ENCODE measurements around the gene LRRFIP1.
A peak's percentile ranks its signal among the peaks of the same experiment; 100 is the strongest.

The LRRFIP1 gene

DNA sequence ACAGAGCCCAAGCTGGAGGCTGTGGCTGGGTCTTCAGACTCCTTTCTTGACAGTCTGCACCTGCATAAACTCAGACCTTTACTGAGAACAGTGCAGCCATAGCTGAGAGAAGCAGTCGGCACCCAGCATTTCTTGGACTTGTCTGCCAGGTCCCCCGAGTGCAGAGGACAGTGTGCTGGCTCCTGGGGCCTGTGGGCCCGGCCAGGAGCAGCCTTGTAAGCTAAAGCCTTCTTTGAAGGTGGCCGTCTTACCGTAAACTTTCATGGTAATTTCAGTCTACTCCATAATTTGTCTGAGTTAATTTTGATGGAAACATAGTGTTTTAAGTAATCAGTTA is 70.9 kb downstream of the LRRFIP1 start:
- Histone ChIP-seq H3K9me3 (ENCODE audit: control insufficient read depth, low read depth, low read length) (no peaks in the 10 kb centered on the region), H3K36me3 (ENCODE audit: control insufficient read depth, low read depth, low read length) (no peaks in the 10 kb centered on the region), H3K9ac (ENCODE audit: low read length) (no peak overlapping the region), H3K4me3 (ENCODE audit: low read length) (no peak overlapping the region), H3K27me3 (ENCODE audit: control insufficient read depth, insufficient read depth, low read length) (peaks cover 8% of the 10 kb centered on the region), H3K27ac (ENCODE audit: low read length) (no peak overlapping the region), H3K4me1 (ENCODE audit: control insufficient read depth, low read depth, low read length) (peaks cover 50% of the 10 kb centered on the region)

DNA sequence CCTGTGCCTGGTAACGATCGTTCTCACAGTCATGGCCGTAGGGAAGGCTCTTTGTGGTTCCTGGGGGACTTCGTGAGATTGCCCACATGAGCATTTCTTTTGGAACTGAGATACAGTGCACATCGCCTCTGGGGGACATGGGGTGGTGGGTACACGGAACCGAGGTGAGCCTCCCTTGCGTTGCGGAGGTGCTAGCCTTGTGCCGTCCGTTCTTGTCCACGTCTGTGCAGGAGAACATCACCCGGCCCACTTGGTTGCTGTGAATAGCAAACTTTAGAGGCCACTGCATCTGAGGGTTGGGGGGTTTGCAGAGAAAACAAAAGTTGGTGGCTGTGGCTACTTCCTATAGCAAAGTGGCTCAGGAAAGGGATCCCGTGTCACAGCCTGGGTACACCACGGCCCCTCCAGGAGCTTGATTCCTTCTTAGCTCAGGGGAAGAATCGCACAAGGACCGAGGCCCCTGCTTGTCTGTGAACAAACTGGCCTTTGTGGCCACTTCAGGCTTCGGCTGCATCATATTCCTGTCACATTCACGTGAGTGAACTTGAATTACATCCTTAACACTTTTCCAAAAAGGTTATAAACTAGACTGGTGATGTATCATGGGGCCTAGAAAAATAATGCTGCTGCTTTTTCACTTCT is 72.6 kb downstream of the LRRFIP1 start:
- Histone ChIP-seq H3K4me1 (ENCODE audit: control insufficient read depth, low read depth, low read length) (peaks cover 46% of the 10 kb centered on the region), H3K9ac (ENCODE audit: low read length) (no peak overlapping the region), H3K27ac (ENCODE audit: low read length) (no peak overlapping the region), H3K9me3 (ENCODE audit: control insufficient read depth, low read depth, low read length) (no peaks in the 10 kb centered on the region), H3K27me3 (ENCODE audit: control insufficient read depth, insufficient read depth, low read length) (no peaks in the 10 kb centered on the region), H3K36me3 (ENCODE audit: control insufficient read depth, low read depth, low read length) (no peaks in the 10 kb centered on the region), H3K4me3 (ENCODE audit: low read length) (no peak overlapping the region)

DNA sequence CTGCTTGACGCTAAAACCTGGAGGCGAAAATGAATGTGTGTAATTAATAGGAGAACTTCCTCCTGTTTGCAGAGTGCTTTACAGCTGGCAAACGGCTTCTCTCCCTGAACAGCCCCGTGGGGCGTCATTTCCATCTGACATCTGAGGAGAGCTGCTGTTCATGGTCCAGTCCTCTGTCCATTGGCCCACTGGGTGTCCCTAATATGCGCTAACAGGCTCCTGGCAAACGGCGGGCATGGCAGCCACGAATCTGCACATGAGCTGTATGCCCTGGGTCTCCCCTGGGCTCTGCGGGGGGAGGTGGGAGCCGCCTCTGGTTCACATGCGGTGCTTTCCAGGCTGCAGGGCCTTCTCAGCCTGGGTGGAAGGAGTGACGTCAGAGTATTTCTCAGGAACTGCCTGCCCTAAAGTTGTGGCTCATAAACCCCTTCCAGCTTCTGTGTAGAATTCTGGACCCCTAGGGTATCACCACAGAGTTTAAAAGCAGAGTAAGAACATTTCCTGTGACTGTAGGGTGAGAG is 73.2 kb downstream of the LRRFIP1 start:
- H3K9me3 ChIP-seq (ENCODE audit: control insufficient read depth, low read depth, low read length) = no peaks in the 10 kb centered on the region
- H3K9ac ChIP-seq (ENCODE audit: low read length) = no peak overlapping the region
- no peak overlapping the region for H3K4me3 ChIP-seq (ENCODE audit: low read length)
- peaks cover 46% of the 10 kb centered on the region for H3K4me1 ChIP-seq (ENCODE audit: control insufficient read depth, low read depth, low read length)
- H3K27ac ChIP-seq (ENCODE audit: low read length) = no peak overlapping the region
- H3K36me3 ChIP-seq (ENCODE audit: control insufficient read depth, low read depth, low read length) = no peaks in the 10 kb centered on the region
- no peaks in the 10 kb centered on the region for H3K27me3 ChIP-seq (ENCODE audit: control insufficient read depth, insufficient read depth, low read length)

DNA sequence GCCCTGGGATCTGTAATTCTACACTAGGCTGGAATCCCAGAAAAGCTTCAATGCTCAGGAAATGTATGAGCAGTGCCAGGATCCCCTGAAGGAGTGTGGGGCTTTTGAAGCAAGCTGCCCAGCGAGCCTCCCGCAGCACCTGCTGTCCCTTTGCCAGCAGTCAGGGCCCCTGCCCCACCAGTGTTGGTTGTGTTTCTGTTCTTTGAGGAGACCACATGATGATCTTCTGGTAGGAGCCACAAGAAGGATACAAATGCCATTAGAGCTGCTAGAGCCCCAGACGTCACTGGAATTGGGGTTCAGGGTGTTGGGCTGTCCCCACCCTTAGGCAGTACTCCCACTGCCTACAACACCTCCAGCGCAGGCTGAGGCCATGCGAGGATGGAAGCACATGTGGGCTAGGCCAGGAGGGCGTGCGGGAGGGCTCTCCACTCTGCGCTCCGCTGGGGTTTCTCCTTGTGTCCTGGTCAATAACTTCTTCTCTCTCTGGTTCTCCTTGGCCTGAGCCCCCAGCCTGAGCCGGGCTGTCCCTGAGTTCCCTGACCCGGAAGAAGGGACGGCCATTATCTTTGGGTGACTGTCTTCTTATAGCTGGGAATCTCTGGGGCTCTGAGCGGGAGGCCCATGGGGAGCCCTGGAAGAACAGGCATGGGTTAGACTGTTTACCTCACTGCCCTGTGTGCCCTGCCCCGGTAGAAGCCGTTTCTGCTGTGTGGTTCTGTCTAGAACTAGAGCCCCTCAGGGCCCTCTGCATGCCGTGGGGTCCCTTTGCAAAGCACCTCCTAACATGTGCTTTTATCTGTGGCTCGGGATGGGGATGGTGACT is 73.9 kb downstream of the LRRFIP1 start:
- Histone ChIP-seq H3K9ac (ENCODE audit: low read length) (no peak overlapping the region), H3K36me3 (ENCODE audit: control insufficient read depth, low read depth, low read length) (no peaks in the 10 kb centered on the region), H3K27ac (ENCODE audit: low read length) (no peak overlapping the region), H3K9me3 (ENCODE audit: control insufficient read depth, low read depth, low read length) (no peaks in the 10 kb centered on the region), H3K4me1 (ENCODE audit: control insufficient read depth, low read depth, low read length) (peaks cover 46% of the 10 kb centered on the region), H3K4me3 (ENCODE audit: low read length) (no peak overlapping the region), H3K27me3 (ENCODE audit: control insufficient read depth, insufficient read depth, low read length) (no peaks in the 10 kb centered on the region)

DNA sequence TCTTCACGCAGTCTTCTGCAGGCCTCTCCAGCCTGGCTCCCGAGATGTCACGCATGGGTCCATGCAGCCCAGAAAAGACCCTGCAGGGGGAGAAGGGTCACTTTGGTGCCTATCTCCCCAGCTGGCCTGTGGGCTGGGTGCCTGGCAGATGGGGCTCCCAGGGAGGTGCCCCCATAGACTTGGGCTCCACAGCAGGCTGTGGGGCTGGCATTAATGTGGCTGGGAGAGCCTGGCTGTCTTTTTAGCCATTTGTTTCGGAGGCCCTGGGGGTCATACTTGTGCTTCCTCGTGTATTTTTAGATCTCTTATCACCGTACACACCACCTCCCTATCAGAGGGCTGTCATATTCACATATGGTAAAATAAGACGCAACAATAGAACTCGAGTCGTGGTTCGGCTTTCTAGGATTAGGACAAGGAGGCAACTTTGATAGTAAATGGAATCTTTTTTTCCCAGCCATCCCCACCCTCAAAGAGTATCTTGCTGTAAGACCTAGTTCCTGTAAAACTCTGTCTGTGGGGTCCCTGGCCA is 74.5 kb downstream of the LRRFIP1 start:
- peaks cover 41% of the 10 kb centered on the region for H3K4me1 ChIP-seq (ENCODE audit: control insufficient read depth, low read depth, low read length)
- peak overlapping the region; percentile 11 for H3K4me3 ChIP-seq (ENCODE audit: low read length)
- H3K36me3 ChIP-seq (ENCODE audit: control insufficient read depth, low read depth, low read length) = no peaks in the 10 kb centered on the region
- H3K9ac ChIP-seq (ENCODE audit: low read length) = no peak overlapping the region
- H3K9me3 ChIP-seq (ENCODE audit: control insufficient read depth, low read depth, low read length) = no peaks in the 10 kb centered on the region
- H3K27me3 ChIP-seq (ENCODE audit: control insufficient read depth, insufficient read depth, low read length) = no peaks in the 10 kb centered on the region
- no peak overlapping the region for H3K27ac ChIP-seq (ENCODE audit: low read length)

DNA sequence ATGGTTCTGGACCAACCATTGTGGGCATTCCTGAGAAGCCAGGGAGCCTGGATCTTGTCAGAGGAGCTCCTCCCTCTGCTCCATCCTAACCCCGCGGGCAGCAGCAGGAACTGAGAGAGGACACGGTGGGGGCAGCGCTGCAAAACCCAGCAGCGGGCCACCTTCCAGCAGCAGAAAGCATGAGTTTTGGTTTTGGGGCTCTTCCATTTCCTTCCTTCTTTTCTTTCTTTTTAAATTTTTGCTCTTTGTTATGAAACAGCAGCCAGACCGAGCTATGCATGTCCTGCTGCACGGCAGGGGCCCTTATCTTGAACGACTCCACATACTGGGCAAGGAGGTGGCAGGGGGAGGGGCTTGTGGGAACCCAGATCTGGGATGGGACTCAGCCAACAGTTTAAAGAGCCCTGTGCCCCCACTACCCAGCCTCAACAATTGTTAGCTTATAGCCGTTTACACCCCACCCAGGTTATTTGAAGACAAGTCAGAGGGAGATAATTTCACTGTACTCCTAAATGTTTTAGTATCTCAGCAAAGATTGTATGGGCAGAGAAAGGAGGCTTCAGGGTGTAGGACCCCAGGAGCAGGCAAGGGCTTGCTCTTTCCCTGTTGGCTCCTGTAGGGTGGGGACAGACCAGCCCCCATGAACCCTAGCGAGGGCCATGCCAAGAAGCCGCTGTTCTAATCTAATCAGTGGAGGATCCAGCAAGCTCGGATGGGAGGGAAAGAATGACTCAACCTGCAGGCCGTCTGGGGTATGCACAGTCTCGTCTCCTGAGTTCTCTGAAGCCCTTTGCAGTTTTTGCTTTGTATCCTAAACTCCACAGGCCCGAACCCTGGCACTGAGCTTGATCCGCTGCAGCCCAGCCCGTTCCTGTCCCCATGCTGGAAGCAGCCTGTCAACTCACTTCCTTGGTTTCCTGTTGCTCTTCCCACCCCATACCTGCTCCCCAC is 75.3 kb downstream of the LRRFIP1 start:
- peaks cover 41% of the 10 kb centered on the region for H3K4me1 ChIP-seq (ENCODE audit: control insufficient read depth, low read depth, low read length)
- no peak overlapping the region for H3K9ac ChIP-seq (ENCODE audit: low read length)
- H3K27me3 ChIP-seq (ENCODE audit: control insufficient read depth, insufficient read depth, low read length) = no peaks in the 10 kb centered on the region
- H3K36me3 ChIP-seq (ENCODE audit: control insufficient read depth, low read depth, low read length) = no peaks in the 10 kb centered on the region
- H3K4me3 ChIP-seq (ENCODE audit: low read length) = peak overlapping the region; percentile 11
- H3K27ac ChIP-seq (ENCODE audit: low read length) = peak overlapping the region; percentile 18
- no peaks in the 10 kb centered on the region for H3K9me3 ChIP-seq (ENCODE audit: control insufficient read depth, low read depth, low read length)

DNA sequence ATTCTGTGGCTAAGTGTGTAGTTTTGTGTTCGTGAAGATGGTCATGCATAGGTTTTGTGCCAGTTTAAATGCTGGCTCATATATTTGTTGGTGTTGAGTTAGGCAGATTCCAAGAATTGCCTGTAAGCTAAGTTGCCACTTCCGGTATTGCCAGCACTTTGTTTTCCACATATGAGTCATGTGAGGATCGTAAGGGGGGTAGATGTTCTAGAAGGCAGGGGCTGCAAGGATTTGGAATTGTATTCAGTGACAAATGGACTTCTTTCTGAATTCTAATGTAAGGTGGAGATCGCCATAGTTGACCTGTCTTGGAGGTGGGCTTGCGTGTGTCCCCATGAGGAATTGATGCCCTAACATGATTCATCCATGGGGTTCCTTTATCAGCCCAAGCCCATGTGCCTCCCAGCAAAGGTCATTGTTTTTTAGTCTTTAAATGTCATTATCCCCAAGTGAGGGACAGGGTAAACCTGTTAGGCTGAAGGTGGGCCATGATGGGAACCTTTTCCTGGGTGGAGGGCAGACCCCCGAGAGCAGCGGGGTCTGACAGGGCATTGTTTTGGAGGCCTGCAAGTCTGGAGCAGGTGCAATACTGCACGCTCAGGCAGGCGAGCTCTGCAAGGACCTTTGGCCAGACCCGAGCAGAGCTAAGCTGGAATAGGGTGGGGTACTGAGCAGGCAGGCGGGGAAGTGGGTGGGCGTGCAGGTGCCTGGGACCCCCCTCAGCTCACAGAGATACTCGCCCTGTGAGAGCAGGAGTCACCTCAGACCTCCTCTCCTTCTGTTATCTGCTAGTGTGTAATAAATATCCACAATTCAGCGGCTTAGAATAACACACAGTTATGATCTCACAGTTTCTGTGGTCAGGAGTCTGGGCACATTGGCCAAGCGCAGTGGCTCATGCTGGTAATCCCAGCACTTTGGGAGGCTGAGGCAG is 77.4 kb downstream of the LRRFIP1 start:
- Histone ChIP-seq H3K36me3 (ENCODE audit: control insufficient read depth, low read depth, low read length) (no peaks in the 10 kb centered on the region), H3K9me3 (ENCODE audit: control insufficient read depth, low read depth, low read length) (no peaks in the 10 kb centered on the region), H3K9ac (ENCODE audit: low read length) (no peak overlapping the region), H3K4me3 (ENCODE audit: low read length) (no peak overlapping the region), H3K4me1 (ENCODE audit: control insufficient read depth, low read depth, low read length) (peaks cover 40% of the 10 kb centered on the region), H3K27ac (ENCODE audit: low read length) (no peak overlapping the region), H3K27me3 (ENCODE audit: control insufficient read depth, insufficient read depth, low read length) (no peaks in the 10 kb centered on the region)

DNA sequence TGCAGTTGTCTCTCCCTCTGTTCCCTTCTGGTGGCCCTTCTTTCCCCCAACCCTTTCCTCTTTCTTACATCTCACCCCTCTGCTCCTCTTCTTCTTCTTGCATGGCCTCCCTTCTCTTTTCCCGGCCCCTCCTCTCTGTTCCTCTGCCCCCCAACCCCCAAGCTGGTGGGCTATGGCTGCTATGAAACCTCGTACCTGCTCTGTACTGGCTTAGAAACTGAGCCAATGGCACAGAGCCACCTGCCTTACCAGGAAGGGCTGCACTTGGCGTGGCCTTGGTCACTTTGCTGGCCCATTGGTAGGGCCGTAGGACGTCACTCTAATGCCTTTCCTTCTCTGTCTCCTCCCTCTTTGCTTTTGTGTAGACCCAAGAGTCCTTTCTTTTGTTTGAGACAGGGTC is 78.9 kb downstream of the LRRFIP1 start:
- H3K27me3 ChIP-seq (ENCODE audit: control insufficient read depth, insufficient read depth, low read length) = no peaks in the 10 kb centered on the region
- H3K9me3 ChIP-seq (ENCODE audit: control insufficient read depth, low read depth, low read length) = no peaks in the 10 kb centered on the region
- no peak overlapping the region for H3K9ac ChIP-seq (ENCODE audit: low read length)
- peaks cover 25% of the 10 kb centered on the region for H3K4me1 ChIP-seq (ENCODE audit: control insufficient read depth, low read depth, low read length)
- no peaks in the 10 kb centered on the region for H3K36me3 ChIP-seq (ENCODE audit: control insufficient read depth, low read depth, low read length)
- no peak overlapping the region for H3K4me3 ChIP-seq (ENCODE audit: low read length)
- H3K27ac ChIP-seq (ENCODE audit: low read length) = no peak overlapping the region

DNA sequence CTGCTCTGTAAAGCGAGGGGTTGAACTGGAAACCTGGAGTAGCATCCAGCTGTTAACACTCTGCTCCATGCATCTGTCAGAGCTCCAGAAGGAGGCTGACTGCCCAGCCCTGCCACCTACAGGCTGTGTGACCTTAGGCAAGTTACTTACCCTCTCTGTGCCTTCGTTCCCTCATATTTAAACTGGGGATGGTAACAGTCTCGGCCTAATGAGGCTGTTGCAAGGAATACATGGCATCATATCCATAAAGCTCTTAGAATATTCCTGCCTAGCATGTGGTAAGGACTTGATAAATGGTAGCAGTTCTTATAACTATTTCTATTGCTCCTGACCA is 80.6 kb downstream of the LRRFIP1 start:
- Histone ChIP-seq H3K27me3 (ENCODE audit: control insufficient read depth, insufficient read depth, low read length) (no peaks in the 10 kb centered on the region), H3K9ac (ENCODE audit: low read length) (no peak overlapping the region), H3K36me3 (ENCODE audit: control insufficient read depth, low read depth, low read length) (no peaks in the 10 kb centered on the region), H3K4me1 (ENCODE audit: control insufficient read depth, low read depth, low read length) (peaks cover 12% of the 10 kb centered on the region), H3K9me3 (ENCODE audit: control insufficient read depth, low read depth, low read length) (no peaks in the 10 kb centered on the region), H3K4me3 (ENCODE audit: low read length) (no peak overlapping the region), H3K27ac (ENCODE audit: low read length) (no peak overlapping the region)

DNA sequence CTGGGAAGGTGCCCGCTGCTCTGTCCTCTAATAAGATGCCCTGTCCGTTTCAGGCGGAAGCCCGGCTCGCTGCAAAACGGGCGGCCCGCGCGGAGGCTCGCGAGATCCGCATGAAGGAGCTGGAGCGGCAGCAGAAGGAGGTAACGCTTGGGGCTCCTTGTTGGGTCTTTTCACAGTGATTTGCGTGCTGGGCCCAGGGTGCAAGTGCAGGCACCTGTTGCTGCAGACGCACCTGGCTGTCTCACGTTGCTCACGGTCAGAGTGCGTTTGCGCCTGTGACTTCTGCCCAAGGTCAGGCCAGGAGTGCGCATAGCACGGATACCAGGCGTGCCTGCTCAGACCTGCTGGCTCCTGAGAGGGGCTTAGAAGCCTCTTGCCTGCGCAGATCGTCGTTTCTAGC is 81.1 kb downstream of the LRRFIP1 start:
- Histone ChIP-seq H3K27me3 (ENCODE audit: control insufficient read depth, insufficient read depth, low read length) (no peaks in the 10 kb centered on the region), H3K27ac (ENCODE audit: low read length) (no peak overlapping the region), H3K4me3 (ENCODE audit: low read length) (no peak overlapping the region), H3K4me1 (ENCODE audit: control insufficient read depth, low read depth, low read length) (peaks cover 11% of the 10 kb centered on the region), H3K9ac (ENCODE audit: low read length) (no peak overlapping the region), H3K9me3 (ENCODE audit: control insufficient read depth, low read depth, low read length) (no peaks in the 10 kb centered on the region), H3K36me3 (ENCODE audit: control insufficient read depth, low read depth, low read length) (no peaks in the 10 kb centered on the region)

Measured in iPS-18a (cell line).